H1 (cell line): ENCODE data around the gene OGFOD1. TPM values are rescaled to one million over a fixed set of nuclear protein-coding genes. Genes with fewer than 3 reads are reported as not detected.

Experiments used
- ATF3 ChIP-seq: IDR thresholded peaks from 2 replicates; pipeline ENCODE4 v1.6.1; 2011; ENCODE audit warnings: low read depth, mild to moderate bottlenecking, low read length; ENCODE audit not compliant: insufficient read depth
- NRF1 ChIP-seq: IDR thresholded peaks from 2 replicates; pipeline ENCODE4 v1.6.1; 2011; ENCODE audit warnings: mild to moderate bottlenecking, low read depth, low read length, improper control_type of control experiment
- POLR2A ChIP-seq, 2 experiments: IDR thresholded peaks; 1 replicate in 1 of 2; 2 replicates in 1 of 2; pipeline ENCODE4 v1.6.1; 2011; ENCODE audit warnings: low read depth in 2 of 2, low read length in 2 of 2, mild to moderate bottlenecking in 2 of 2; ENCODE audit errors: control extremely low read depth in 1 of 2
- RFX5 ChIP-seq: IDR thresholded peaks from 2 replicates; pipeline ENCODE4 v1.6.1; 2011; ENCODE audit warnings: low read depth, low read length, improper control_type of control experiment, borderline replicate concordance
- SP4 ChIP-seq: IDR thresholded peaks from 2 replicates; pipeline ENCODE4 v1.6.1; 2012; ENCODE audit warnings: low read length, inconsistent platforms
- TAF1 ChIP-seq: IDR thresholded peaks from 2 replicates; pipeline ENCODE4 v1.6.1; 2011; ENCODE audit warnings: mild to moderate bottlenecking, low read depth, low read length
- TBP ChIP-seq: IDR thresholded peaks from 2 replicates; pipeline ENCODE4 v1.6.1; 2011; ENCODE audit warnings: low read depth, low read length, improper control_type of control experiment
- polyA plus RNA-seq, 7 experiments: library from polyadenylated mRNA; depleted of rRNA in 3 of 7; stranded (reverse) in 5 of 7; unstranded in 2 of 7; fragments of >200 nt in 5 of 7; fragments of 200-250 nt in 2 of 7; gene quantifications; 1 replicate in 5 of 7; 2 replicates in 1 of 7; 4 replicates in 1 of 7; pipeline versions ENCODE4 v1.2.1 to v1.2.3, GENCODE V29; 2011 to 2013; ENCODE audit warnings: missing spikeins in 2 of 7, mixed read lengths in 2 of 7
- total RNA-seq: library from RNA; stranded (reverse); fragmentation: NEBNext Ultra II Directional; extraction: Animal tissue kit (Norgen Biotek cat#: 25700); gene quantifications from 2 replicates; pipeline ENCODE4 v1.2.1, GENCODE V29; 2021

OGFOD1 gene
- total and polyA plus RNA-seq, 2 of the 8 experiments (the other 6 are each of a cell fraction or from before 2014, with no cell fraction given), result 24.6 to 61.4 TPM

- no peak for TF ChIP-seq SP4
- TF ChIP-seq ATF3, result no peak
- TF ChIP-seq TAF1, result no peak
- TF ChIP-seq NRF1, result no peak
- TF ChIP-seq POLR2A (IDR thresholded peaks at IDR 0.05; ENCODE audit: control extremely low read depth in 1 of 2, low read depth in 2 of 2, low read length in 2 of 2), result no peak
- no peak for TF ChIP-seq TBP
- TF ChIP-seq RFX5, result no peak
Observed at GRCh38 chr16:56414366-56414765, 37.0 kb upstream of the OGFOD1 start (continued).
